ENCODE results near the gene PMVK. TPM values are rescaled to one million over a fixed set of nuclear protein-coding genes. Genes with fewer than 3 reads are reported as not detected.

Gene PMVK
- total RNA-seq, 1 experiment from 2014 or later, result 27.1 TPM

- Histone ChIP-seq H3K9me3 (ENCODE audit: insufficient read depth, low read depth) (no peaks in the 10 kb centered on the region), H3K4me1 (replicated peaks; ENCODE audit: insufficient read depth) (peaks cover 55% of the 10 kb centered on the region)
- intact Hi-C loops (cut with micrococcal nuclease; ENCODE audit: unreplicated experiment), result loop anchor here (1.0 to 5.0 kb wide), 4 partner anchors 28 to 349 kb away; partner anchors contain the start of genes RUSC1 and SLC50A1
These were observed 37.0 kb upstream of the PMVK start for GRCh38 chr1:154973344-154974101.

GRCh38 chr1:154972517-154973343 lies 36.2 kb upstream of the PMVK start:
- intact Hi-C loops (cut with micrococcal nuclease; ENCODE audit: unreplicated experiment), result loop anchor here (1.0 to 5.0 kb wide), 4 partner anchors 29 to 350 kb away; partner anchors contain the start of genes RUSC1 and SLC50A1
- Histone ChIP-seq H3K79me2 (ENCODE audit: low read depth) (peaks cover 70% of the 10 kb centered on the region), H3K36me3 (ENCODE audit: low read depth) (peaks cover 16% of the 10 kb centered on the region; the same call in 1 of the 2 replicates), H3K9me2 (ENCODE audit: insufficient read depth) (no peaks in the 10 kb centered on the region), H2AFZ (no peak overlapping the region), H3K9me3 (ENCODE audit: insufficient read depth, low read depth) (no peaks in the 10 kb centered on the region), H3K27ac (peak overlapping the region; percentile 97), H3K4me3 (peak overlapping the region; percentile 87), H3K4me1 (replicated peaks; ENCODE audit: insufficient read depth) (peaks cover 55% of the 10 kb centered on the region), H3F3A (ENCODE audit: insufficient read depth, low read depth) (peaks cover 54% of the 10 kb centered on the region), H3K27me3 (ENCODE audit: insufficient read depth, low read depth) (no peaks in the 10 kb centered on the region), H3K4me2 (peak overlapping the region; percentile 93), H4K20me1 (ENCODE audit: insufficient read depth) (peaks cover 6% of the 10 kb centered on the region; the same call in 1 of the 2 replicates)
- TSS peak; percentile 58 for BruUV-seq (replicated peaks)
- ChIA-PET CTCF (interaction anchor here (1.1 to 1.5 kb wide), 2 partner anchors 11 to 66 kb away, joined by 4 to 5 read pairs; partner anchors contain the start of gene FLAD1), POLR2A (ENCODE audit: unreplicated experiment) (interaction anchor here (0.5 to 1.1 kb wide), 12 partner anchors 17 to 1274 kb away, joined by 3 to 28 read pairs (median 5); partner anchors contain the start of genes LENEP and PBXIP1)
- DNase-seq, result peak; percentile 91
- TF ChIP-seq CTCF (conservative IDR thresholded peaks at IDR 0.05) (no peak), EZH2 (IDR thresholded peaks at IDR 0.05; ENCODE audit: low read depth) (no peak)

More at GRCh38 chr1:154973344-154974101, 37.0 kb upstream of the PMVK start:
- ChIA-PET CTCF (interaction anchor here (0.6 to 1.5 kb wide), 3 partner anchors 10 to 111 kb away, joined by 3 to 22 read pairs (median 5); partner anchors contain the start of gene FLAD1), POLR2A (ENCODE audit: unreplicated experiment) (interaction anchor here (0.5 to 1.0 kb wide), 10 partner anchors 17 to 1015 kb away, joined by 3 to 28 read pairs (median 5); partner anchors contain the start of genes CRTC2 and PBXIP1)
- no peaks in the 10 kb centered on the region for H3K9me2 ChIP-seq (ENCODE audit: insufficient read depth)
- BruUV-seq (replicated peaks), result no TSS peak
- peaks cover 6% of the 10 kb centered on the region; the same call in 1 of the 2 replicates for H4K20me1 ChIP-seq (ENCODE audit: insufficient read depth)
- TF ChIP-seq CTCF (conservative IDR thresholded peaks at IDR 0.05) (no peak), EZH2 (IDR thresholded peaks at IDR 0.05; ENCODE audit: low read depth) (no peak)
- peak overlapping the region; percentile 87 for H3K4me3 ChIP-seq
- peaks cover 62% of the 10 kb centered on the region for H3F3A ChIP-seq (ENCODE audit: insufficient read depth, low read depth)
- DNase-seq, result peak; percentile 98
- H3K27ac ChIP-seq, result peak overlapping the region; percentile 97
- H2AFZ ChIP-seq, result no peak overlapping the region
- peaks cover 74% of the 10 kb centered on the region for H3K79me2 ChIP-seq (ENCODE audit: low read depth)
- peaks cover 22% of the 10 kb centered on the region; the same call in 1 of the 2 replicates for H3K36me3 ChIP-seq (ENCODE audit: low read depth)
- H3K27me3 ChIP-seq (ENCODE audit: insufficient read depth, low read depth), result no peaks in the 10 kb centered on the region
- peak overlapping the region; percentile 93 for H3K4me2 ChIP-seq

GRCh38 chr1:154972213-154972516 lies 35.6 kb upstream of the PMVK start:
- Histone ChIP-seq H3K36me3 (ENCODE audit: low read depth) (peaks cover 15% of the 10 kb centered on the region; the same call in 1 of the 2 replicates), H3K4me3 (peak overlapping the region; percentile 87), H3K4me1 (replicated peaks; ENCODE audit: insufficient read depth) (peaks cover 55% of the 10 kb centered on the region), H4K20me1 (ENCODE audit: insufficient read depth) (peaks cover 6% of the 10 kb centered on the region; the same call in 1 of the 2 replicates), H3F3A (ENCODE audit: insufficient read depth, low read depth) (peaks cover 54% of the 10 kb centered on the region), H3K4me2 (peak overlapping the region; percentile 93), H3K27me3 (ENCODE audit: insufficient read depth, low read depth) (no peaks in the 10 kb centered on the region), H3K9me2 (ENCODE audit: insufficient read depth) (no peaks in the 10 kb centered on the region), H2AFZ (no peak overlapping the region), H3K9me3 (ENCODE audit: insufficient read depth, low read depth) (no peaks in the 10 kb centered on the region), H3K79me2 (ENCODE audit: low read depth) (peaks cover 64% of the 10 kb centered on the region), H3K27ac (peak overlapping the region; percentile 97)
- no peak for DNase-seq
- ChIA-PET CTCF (interaction anchor here (0.6 to 1.1 kb wide), 3 partner anchors 22 to 66 kb away, joined by 3 to 6 read pairs (median 4); no protein-coding TSS in a partner anchor), POLR2A (ENCODE audit: unreplicated experiment) (interaction anchor here (0.5 to 1.1 kb wide), 8 partner anchors 9 to 120 kb away, joined by 3 to 16 read pairs (median 4); partner anchors contain the start of gene LENEP)
- no peak for TF ChIP-seq EZH2 (IDR thresholded peaks at IDR 0.05; ENCODE audit: low read depth)
- no peak for TF ChIP-seq CTCF (conservative IDR thresholded peaks at IDR 0.05)
- no TSS peak for BruUV-seq (replicated peaks)
- intact Hi-C loops (cut with micrococcal nuclease; ENCODE audit: unreplicated experiment), result loop anchor here (1.0 to 5.0 kb wide), 3 partner anchors 35 to 350 kb away; partner anchors contain the start of genes RUSC1 and SLC50A1

All from PC-9 (cell line).